Measurements from ENCODE around the gene PLOD1. TPM values are rescaled to one million over a fixed set of nuclear protein-coding genes. Genes with fewer than 3 reads are reported as not detected.

PLOD1 gene
- total and polyA plus RNA-seq, 2 experiments from 2014 or later = 22.4 to 62.9 TPM

DNA sequence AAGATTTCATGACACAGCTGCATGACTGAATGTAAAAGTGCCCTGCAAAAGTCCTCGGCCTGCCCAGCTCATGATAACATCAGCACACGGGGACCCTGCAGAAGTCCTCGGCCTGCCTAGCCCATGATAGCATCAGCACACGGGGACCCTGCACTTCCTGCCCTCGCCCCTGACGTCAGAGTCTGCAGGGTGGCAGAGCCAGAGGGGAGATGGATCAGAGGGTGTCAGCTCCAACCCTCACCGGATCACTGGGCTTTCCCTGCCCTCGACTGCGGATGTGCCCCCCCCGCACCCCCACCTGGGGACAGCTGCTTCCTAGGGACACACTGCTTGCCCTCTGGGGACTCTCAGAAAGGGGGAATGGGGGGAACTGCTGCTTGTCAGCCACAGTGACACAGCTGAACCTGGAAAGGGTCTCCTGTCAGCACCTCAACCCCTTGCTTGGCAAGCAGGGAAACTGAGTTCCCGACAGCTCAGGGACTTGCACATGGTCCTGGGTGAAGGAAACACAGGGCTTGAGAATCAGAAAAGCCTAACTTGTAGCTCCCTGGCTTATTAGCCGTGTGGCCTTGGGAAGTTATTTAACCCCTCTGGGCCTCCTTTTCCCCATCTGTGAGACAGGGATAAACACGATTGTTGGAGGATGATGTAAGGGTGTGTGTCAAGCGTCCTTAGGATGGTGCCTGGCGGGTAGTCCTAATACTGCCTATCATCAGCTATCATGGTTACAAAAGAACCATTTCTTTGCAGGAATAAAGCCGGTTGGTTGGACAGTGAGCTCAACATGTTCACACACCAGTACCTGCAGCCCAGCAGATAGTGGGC, 76.4 kb downstream of the PLOD1 start:
- H3K4me3 Mint-ChIP-seq = no peak overlapping the region
- DNase-seq (ENCODE audit: low spot score) (no peak), ATAC-seq (no peak)
- H3K79me2 ChIP-seq (replicated peaks; ENCODE audit: insufficient read depth) = no peaks in the 10 kb centered on the region
- peaks cover 6% of the 10 kb centered on the region for H3K27me3 Mint-ChIP-seq (ENCODE audit: insufficient read depth, low read depth, poor library complexity)
- H3K4me3 ChIP-seq = no peak overlapping the region
- H3K27ac Mint-ChIP-seq = no peak overlapping the region
- no peak overlapping the region for H2AFZ ChIP-seq
- H3K4me1 ChIP-seq (ENCODE audit: insufficient read depth) = no peaks in the 10 kb centered on the region
- TF ChIP-seq, protein P1, sequence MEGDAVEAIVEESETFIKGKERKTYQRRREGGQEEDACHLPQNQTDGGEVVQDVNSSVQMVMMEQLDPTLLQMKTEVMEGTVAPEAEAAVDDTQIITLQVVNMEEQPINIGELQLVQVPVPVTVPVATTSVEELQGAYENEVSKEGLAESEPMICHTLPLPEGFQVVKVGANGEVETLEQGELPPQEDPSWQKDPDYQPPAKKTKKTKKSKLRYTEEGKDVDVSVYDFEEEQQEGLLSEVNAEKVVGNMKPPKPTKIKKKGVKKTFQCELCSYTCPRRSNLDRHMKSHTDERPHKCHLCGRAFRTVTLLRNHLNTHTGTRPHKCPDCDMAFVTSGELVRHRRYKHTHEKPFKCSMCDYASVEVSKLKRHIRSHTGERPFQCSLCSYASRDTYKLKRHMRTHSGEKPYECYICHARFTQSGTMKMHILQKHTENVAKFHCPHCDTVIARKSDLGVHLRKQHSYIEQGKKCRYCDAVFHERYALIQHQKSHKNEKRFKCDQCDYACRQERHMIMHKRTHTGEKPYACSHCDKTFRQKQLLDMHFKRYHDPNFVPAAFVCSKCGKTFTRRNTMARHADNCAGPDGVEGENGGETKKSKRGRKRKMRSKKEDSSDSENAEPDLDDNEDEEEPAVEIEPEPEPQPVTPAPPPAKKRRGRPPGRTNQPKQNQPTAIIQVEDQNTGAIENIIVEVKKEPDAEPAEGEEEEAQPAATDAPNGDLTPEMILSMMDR (conservative IDR thresholded peaks at IDR 0.05; ENCODE audit: low read depth in 2 of 2) = no peak
- TF ChIP-seq, protein P2, sequence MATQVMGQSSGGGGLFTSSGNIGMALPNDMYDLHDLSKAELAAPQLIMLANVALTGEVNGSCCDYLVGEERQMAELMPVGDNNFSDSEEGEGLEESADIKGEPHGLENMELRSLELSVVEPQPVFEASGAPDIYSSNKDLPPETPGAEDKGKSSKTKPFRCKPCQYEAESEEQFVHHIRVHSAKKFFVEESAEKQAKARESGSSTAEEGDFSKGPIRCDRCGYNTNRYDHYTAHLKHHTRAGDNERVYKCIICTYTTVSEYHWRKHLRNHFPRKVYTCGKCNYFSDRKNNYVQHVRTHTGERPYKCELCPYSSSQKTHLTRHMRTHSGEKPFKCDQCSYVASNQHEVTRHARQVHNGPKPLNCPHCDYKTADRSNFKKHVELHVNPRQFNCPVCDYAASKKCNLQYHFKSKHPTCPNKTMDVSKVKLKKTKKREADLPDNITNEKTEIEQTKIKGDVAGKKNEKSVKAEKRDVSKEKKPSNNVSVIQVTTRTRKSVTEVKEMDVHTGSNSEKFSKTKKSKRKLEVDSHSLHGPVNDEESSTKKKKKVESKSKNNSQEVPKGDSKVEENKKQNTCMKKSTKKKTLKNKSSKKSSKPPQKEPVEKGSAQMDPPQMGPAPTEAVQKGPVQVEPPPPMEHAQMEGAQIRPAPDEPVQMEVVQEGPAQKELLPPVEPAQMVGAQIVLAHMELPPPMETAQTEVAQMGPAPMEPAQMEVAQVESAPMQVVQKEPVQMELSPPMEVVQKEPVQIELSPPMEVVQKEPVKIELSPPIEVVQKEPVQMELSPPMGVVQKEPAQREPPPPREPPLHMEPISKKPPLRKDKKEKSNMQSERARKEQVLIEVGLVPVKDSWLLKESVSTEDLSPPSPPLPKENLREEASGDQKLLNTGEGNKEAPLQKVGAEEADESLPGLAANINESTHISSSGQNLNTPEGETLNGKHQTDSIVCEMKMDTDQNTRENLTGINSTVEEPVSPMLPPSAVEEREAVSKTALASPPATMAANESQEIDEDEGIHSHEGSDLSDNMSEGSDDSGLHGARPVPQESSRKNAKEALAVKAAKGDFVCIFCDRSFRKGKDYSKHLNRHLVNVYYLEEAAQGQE (IDR thresholded peaks at IDR 0.05; ENCODE audit: unreplicated experiment) = no peak
- TF ChIP-seq CREB1 (CRISPR knock-in tag; IDR thresholded peaks at IDR 0.05; ENCODE audit: low read depth) = no peak
- TF ChIP-seq, protein P3, sequence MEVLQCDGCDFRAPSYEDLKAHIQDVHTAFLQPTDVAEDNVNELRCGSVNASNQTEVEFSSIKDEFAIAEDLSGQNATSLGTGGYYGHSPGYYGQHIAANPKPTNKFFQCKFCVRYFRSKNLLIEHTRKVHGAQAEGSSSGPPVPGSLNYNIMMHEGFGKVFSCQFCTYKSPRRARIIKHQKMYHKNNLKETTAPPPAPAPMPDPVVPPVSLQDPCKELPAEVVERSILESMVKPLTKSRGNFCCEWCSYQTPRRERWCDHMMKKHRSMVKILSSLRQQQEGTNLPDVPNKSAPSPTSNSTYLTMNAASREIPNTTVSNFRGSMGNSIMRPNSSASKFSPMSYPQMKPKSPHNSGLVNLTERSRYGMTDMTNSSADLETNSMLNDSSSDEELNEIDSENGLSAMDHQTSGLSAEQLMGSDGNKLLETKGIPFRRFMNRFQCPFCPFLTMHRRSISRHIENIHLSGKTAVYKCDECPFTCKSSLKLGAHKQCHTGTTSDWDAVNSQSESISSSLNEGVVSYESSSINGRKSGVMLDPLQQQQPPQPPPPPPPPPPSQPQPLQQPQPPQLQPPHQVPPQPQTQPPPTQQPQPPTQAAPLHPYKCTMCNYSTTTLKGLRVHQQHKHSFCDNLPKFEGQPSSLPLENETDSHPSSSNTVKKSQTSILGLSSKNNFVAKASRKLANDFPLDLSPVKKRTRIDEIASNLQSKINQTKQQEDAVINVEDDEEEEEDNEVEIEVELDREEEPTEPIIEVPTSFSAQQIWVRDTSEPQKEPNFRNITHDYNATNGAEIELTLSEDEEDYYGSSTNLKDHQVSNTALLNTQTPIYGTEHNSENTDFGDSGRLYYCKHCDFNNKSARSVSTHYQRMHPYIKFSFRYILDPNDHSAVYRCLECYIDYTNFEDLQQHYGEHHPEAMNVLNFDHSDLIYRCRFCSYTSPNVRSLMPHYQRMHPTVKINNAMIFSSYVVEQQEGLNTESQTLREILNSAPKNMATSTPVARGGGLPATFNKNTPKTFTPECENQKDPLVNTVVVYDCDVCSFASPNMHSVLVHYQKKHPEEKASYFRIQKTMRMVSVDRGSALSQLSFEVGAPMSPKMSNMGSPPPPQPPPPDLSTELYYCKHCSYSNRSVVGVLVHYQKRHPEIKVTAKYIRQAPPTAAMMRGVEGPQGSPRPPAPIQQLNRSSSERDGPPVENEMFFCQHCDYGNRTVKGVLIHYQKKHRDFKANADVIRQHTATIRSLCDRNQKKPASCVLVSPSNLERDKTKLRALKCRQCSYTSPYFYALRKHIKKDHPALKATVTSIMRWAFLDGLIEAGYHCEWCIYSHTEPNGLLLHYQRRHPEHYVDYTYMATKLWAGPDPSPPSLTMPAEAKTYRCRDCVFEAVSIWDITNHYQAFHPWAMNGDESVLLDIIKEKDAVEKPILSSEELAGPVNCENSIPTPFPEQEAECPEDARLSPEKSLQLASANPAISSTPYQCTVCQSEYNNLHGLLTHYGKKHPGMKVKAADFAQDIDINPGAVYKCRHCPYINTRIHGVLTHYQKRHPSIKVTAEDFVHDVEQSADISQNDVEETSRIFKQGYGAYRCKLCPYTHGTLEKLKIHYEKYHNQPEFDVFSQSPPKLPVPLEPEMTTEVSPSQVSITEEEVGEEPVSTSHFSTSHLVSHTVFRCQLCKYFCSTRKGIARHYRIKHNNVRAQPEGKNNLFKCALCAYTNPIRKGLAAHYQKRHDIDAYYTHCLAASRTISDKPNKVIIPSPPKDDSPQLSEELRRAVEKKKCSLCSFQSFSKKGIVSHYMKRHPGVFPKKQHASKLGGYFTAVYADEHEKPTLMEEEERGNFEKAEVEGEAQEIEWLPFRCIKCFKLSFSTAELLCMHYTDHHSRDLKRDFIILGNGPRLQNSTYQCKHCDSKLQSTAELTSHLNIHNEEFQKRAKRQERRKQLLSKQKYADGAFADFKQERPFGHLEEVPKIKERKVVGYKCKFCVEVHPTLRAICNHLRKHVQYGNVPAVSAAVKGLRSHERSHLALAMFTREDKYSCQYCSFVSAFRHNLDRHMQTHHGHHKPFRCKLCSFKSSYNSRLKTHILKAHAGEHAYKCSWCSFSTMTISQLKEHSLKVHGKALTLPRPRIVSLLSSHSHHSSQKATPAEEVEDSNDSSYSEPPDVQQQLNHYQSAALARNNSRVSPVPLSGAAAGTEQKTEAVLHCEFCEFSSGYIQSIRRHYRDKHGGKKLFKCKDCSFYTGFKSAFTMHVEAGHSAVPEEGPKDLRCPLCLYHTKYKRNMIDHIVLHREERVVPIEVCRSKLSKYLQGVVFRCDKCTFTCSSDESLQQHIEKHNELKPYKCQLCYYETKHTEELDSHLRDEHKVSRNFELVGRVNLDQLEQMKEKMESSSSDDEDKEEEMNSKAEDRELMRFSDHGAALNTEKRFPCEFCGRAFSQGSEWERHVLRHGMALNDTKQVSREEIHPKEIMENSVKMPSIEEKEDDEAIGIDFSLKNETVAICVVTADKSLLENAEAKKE (CRISPR knock-in tag; IDR thresholded peaks at IDR 0.05) = no peak
- no peak for TF ChIP-seq ZNF331 (CRISPR knock-in tag; IDR thresholded peaks at IDR 0.05; ENCODE audit: low read depth)
- no peak for TF ChIP-seq EZH2phosphoT487 (IDR thresholded peaks at IDR 0.05; ENCODE audit: unreplicated experiment)
- no peak for TF ChIP-seq STAT1 (IDR thresholded peaks at IDR 0.05; ENCODE audit: unreplicated experiment)
- TF ChIP-seq ZNF114 (CRISPR knock-in tag; IDR thresholded peaks at IDR 0.05) = no peak
- no peak for TF ChIP-seq POLR2AphosphoS5 (IDR thresholded peaks at IDR 0.05; ENCODE audit: low read depth)
- no peak for TF ChIP-seq EZH2 (IDR thresholded peaks at IDR 0.05; ENCODE audit: low read depth, unreplicated experiment)
- TF ChIP-seq, protein P4, sequence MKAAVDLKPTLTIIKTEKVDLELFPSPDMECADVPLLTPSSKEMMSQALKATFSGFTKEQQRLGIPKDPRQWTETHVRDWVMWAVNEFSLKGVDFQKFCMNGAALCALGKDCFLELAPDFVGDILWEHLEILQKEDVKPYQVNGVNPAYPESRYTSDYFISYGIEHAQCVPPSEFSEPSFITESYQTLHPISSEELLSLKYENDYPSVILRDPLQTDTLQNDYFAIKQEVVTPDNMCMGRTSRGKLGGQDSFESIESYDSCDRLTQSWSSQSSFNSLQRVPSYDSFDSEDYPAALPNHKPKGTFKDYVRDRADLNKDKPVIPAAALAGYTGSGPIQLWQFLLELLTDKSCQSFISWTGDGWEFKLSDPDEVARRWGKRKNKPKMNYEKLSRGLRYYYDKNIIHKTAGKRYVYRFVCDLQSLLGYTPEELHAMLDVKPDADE (IDR thresholded peaks at IDR 0.05) = no peak
- H3K9me3 Mint-ChIP-seq = peaks cover 3% of the 10 kb centered on the region; the same call in 2 of the 3 replicates
- H3K9me2 ChIP-seq (ENCODE audit: insufficient read depth) = no peaks in the 10 kb centered on the region
- H4K20me1 ChIP-seq (replicated peaks; ENCODE audit: insufficient read depth) = no peaks in the 10 kb centered on the region; the same call in 1 of the 2 replicates
- H3K36me3 Mint-ChIP-seq (ENCODE audit: low read depth) = peaks cover 70% of the 10 kb centered on the region
- H3K4me2 ChIP-seq = no peak overlapping the region
- H3F3A ChIP-seq (replicated peaks; ENCODE audit: low read depth) = peaks cover 5% of the 10 kb centered on the region; the same call in 1 of the 2 replicates
- H3K36me3 ChIP-seq (ENCODE audit: insufficient read depth) = peaks cover 15% of the 10 kb centered on the region
- no peak overlapping the region for H3K27ac ChIP-seq (ENCODE audit: low read depth)
- peaks cover 6% of the 10 kb centered on the region; the same call in 2 of the 3 replicates for H3K4me1 Mint-ChIP-seq
- H3K27me3 ChIP-seq (ENCODE audit: insufficient read depth) = no peaks in the 10 kb centered on the region
